Psoas muscle (tissue), 8 donors: ENCODE results near the gene MOB1B. TPM values are rescaled to one million over a fixed set of nuclear protein-coding genes. Genes with fewer than 3 reads are reported as not detected.

Source experiments
- ATAC-seq, 4 donors: fragments of 200-7000 bp; cut with Tn5 transposase; one replicate each; pipeline ENCODE4 v1.9.1; 2020; ENCODE audit warnings: moderate library complexity in 3 of 4, mild to moderate bottlenecking in 2 of 4
- DNase-seq, 2 donors: peaks; one replicate each; pipeline ENCODE4 v3.0.0-alpha.2; 2020
- H3K27ac ChIP-seq: fragments of 200-600 bp; one replicate; pipeline ENCODE4 v1.8.0; 2022
- H3K27me3 ChIP-seq, 3 donors: fragments of 200-600 bp in 1 of 3; one replicate each; pipeline versions ENCODE4 v1.6.1 to v1.8.0; 2013 to 2022; ENCODE audit warnings: low read length in 2 of 3, mild to moderate bottlenecking in 2 of 3, moderate library complexity in 1 of 3; ENCODE audit not compliant: insufficient read depth in 3 of 3
- H3K36me3 ChIP-seq, 2 donors: fragments of 200-600 bp in 1 of 2; one replicate each; pipeline versions ENCODE4 v1.6.1 to v1.8.0; 2013 to 2022; ENCODE audit warnings: low read depth in 1 of 2, mild to moderate bottlenecking in 1 of 2, moderate library complexity in 1 of 2; ENCODE audit not compliant: insufficient read depth in 1 of 2
- H3K4me1 ChIP-seq: fragments of 200-600 bp; one replicate; pipeline ENCODE4 v1.8.0; 2022
- H3K4me3 ChIP-seq: fragments of 200-600 bp; one replicate; pipeline ENCODE4 v1.8.0; 2022; ENCODE audit warnings: mild to moderate bottlenecking
- H3K9me3 ChIP-seq: fragments of 200-600 bp; one replicate; pipeline ENCODE4 v1.8.0; 2022
- CTCF ChIP-seq: fragments of 200-600 bp; IDR thresholded peaks from one replicate; pipeline ENCODE4 v1.8.0; 2022; ENCODE audit warnings: antibody characterized with exemption
- WGBS, 3 donors: extraction: QIAGEN DNeasy Blood & Tissue Kit; methylation state at CpG; one replicate each; pipeline versions ENCODE4 v1.1.6 to v1.1.7; 2013; 5-methylcytosine and 5-hydroxymethylcytosine counted together
- intact Hi-C, 2 donors: fragments of 100-400 bp; cut with DNase I; formaldehyde crosslinking; loops; one replicate each; pipeline versions ENCODE4 v1.11.0 to v1.14.2; 2022
- long read RNA-seq, 2 donors: library from polyadenylated mRNA; unstranded; transcript quantifications; one replicate each; pipeline ENCODE4 v2.0.0, GENCODE V29; 2021
- polyA plus RNA-seq, 3 donors: library from polyadenylated mRNA; stranded (reverse); fragments of 200-250 nt; gene quantifications; one replicate each; pipeline ENCODE4 v1.2.3, GENCODE V29; 2013
- total RNA-seq, 4 donors: library from RNA; stranded (reverse); fragmentation: NEBNext Ultra II Directional in 2 of 4; extraction: Animal tissue kit (Norgen Biotek cat#: 25700) in 2 of 4; gene quantifications; one replicate each; pipeline versions ENCODE4 v1.2.1 to v1.2.4, GENCODE V29; 2021 to 2023
- donor health status: healthy with polysubstance abuse.
- donor health status: DM: no; HTN: no; CAD: no; lungs with moderate emphysema.
- donor health status: Bipolar disorder and iron deficiency.
- donor health status: healthy.
- donor health status: DM: yes; HTN: yes; CAD: no.
- donor health status: DM: no; HTN: no; CAD: no.
- donor health status: DM: no; HTN: no; CAD: no.
- donor health status: DM: yes; HTN: yes; CAD: no.

The MOB1B gene
- total RNA-seq: 10 to 100 TPM in 3 of 4 donors, 1 to 10 TPM in 1; 9.8 to 22.3 (median 12.8) TPM
- 1 to 10 TPM; 2.8 to 5.7 (median 5.4) TPM for polyA plus RNA-seq
- long read RNA-seq, donor 1, partial matches to known transcripts: 0 of 5 reads
- long read RNA-seq, donor 1, other reads (novel, unspliced or antisense): 5 of 5 reads
- long read RNA-seq, donor 2, full-length matches to known transcripts: 1 of 10 reads
- long read RNA-seq, donor 2, partial matches to known transcripts: 1 of 10 reads
- long read RNA-seq, donor 2, other reads (novel, unspliced or antisense): 8 of 10 reads

- Histone ChIP-seq H3K27ac (peak within 1 kb of the TSS; percentile 85), H3K4me1 (peaks cover 4% of the 10 kb centered on the region), H3K27me3 (no peaks in the 10 kb centered on the region), H3K9me3 (no peaks in the 10 kb centered on the region), H3K4me3 (peak within 1 kb of the TSS; percentile 90), H3K36me3 (peaks cover 0 to 15% of the 10 kb centered on the region in 2 donors)
- 0 to 1% (median 1%) methylated on average over 31 to 47 of the region's 47 CpGs for WGBS, 3 donors
- ATAC-seq (peak; percentile 95 to 97 (median 96)), DNase-seq (peak; percentile 87 to 90)
- peak; percentile 43 for TF ChIP-seq CTCF
- intact Hi-C loops: loop anchor here (2.0 to 10.0 kb wide), 3 partner anchors 59 to 217 kb away; partner anchors contain the start of genes DCK (in 1 of the 2) and UTP3 (in 1 of the 2)
These were observed at the start of gene MOB1B for GRCh38 chr4:70901984-70902576. Gene MOB1B, plus strand, starts transcription at chr4:70902369. Its CDS starts 168 bp downstream, at chr4:70902537.

- TF ChIP-seq CTCF: no peak
- Histone ChIP-seq H3K27me3 (no peaks in the 10 kb centered on the region), H3K4me1 (no peaks in the 10 kb centered on the region), H3K4me3 (no peak overlapping the region), H3K27ac (no peak overlapping the region), H3K36me3 (no peaks in the 10 kb centered on the region), H3K9me3 (no peaks in the 10 kb centered on the region)
- WGBS, 3 donors: 96 to 99% (median 97%) methylated on average over 2 of the region's 2 CpGs
- DNase-seq (no peak), ATAC-seq (no peak)
- intact Hi-C loops: no loop called here
These were observed 46.7 kb upstream of the MOB1B start for GRCh38 chr4:70855464-70855863.

- 59 to 70% (median 62%) methylated on average over 4 of the region's 4 CpGs for WGBS, 3 donors
- TF ChIP-seq CTCF: no peak
These were observed 43.7 kb upstream of the MOB1B start for GRCh38 chr4:70858454-70858853.

GRCh38 chr4:70859066-70859465 is 43.1 kb upstream of the MOB1B start:
- no peak overlapping the region for H3K27ac ChIP-seq
- intact Hi-C loops: no loop called here
- H3K4me3 ChIP-seq: no peak overlapping the region
- H3K9me3 ChIP-seq: no peaks in the 10 kb centered on the region
- 95 to 100% (median 98%) methylated on average over 1 of the region's 1 CpG for WGBS, 3 donors
- H3K27me3 ChIP-seq: no peaks in the 10 kb centered on the region
- ATAC-seq (no peak), DNase-seq (no peak)
- no peaks in the 10 kb centered on the region for H3K4me1 ChIP-seq
- H3K36me3 ChIP-seq: no peaks in the 10 kb centered on the region
- no peak for TF ChIP-seq CTCF

More at GRCh38 chr4:70858454-70858853, 43.7 kb upstream of the MOB1B start:
- H3K36me3 ChIP-seq: no peaks in the 10 kb centered on the region
- ATAC-seq (no peak), DNase-seq (no peak)
- intact Hi-C loops: no loop called here
- H3K4me1 ChIP-seq: no peaks in the 10 kb centered on the region
- no peaks in the 10 kb centered on the region for H3K9me3 ChIP-seq
- H3K4me3 ChIP-seq: no peak overlapping the region
- no peaks in the 10 kb centered on the region for H3K27me3 ChIP-seq
- H3K27ac ChIP-seq: no peak overlapping the region
